Measurements from ENCODE around the gene CACNA1E.
"Not testable (repeated sequence)": the region's sequence is repeated elsewhere in the genome, so short reads cannot be mapped to it uniquely, and the experiment has no call there.

CACNA1E gene

DNA sequence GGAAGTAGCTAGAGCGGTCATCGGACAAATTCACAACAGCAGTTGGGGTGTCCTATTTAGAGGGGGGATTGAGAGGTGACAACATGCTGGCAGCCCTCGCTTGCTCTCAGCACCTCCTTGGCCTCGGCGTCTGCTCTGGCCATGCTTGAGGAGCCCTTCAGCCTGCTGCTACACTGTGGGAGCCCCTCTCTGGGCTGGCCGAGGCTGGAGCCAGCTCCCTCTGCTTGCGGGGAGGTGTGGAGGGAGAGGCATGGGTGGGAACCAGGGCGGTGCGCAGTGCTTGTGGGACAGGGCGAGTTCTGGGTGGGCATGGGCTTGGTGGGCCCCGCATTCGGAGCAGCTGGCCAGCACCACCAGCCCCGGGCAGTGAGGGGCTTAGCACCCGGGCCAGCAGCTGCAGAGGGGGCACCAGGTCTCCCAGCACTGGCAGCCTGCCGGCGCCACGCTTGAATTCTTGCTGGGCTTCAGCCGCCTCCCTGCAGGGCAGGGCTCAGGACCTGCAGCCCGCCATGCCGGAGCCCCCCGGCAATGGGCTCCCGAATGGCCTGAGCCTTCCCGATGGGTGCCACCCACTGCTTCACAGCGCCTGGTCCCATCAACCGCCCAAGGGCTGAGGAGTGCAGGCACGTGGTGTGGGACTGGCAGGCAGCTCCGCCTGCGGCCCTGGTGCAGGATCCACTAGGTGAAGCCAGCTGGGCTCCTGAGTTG is 349.0 kb downstream of the CACNA1E start:
- H3K14ac ChIP-seq (ENCODE audit: low read length); H2AFZ ChIP-seq (ENCODE audit: insufficient read depth, low read length, poor library complexity); H3K79me1 ChIP-seq (ENCODE audit: low read length); H2BK120ac ChIP-seq (ENCODE audit: insufficient read depth, low read length, poor library complexity); H3K27ac ChIP-seq (ENCODE audit: low read depth, low read length); H4K91ac ChIP-seq (ENCODE audit: low read depth, low read length); H3K18ac ChIP-seq (ENCODE audit: low read length); H4K8ac ChIP-seq (ENCODE audit: low read depth, low read length); H3K79me2 ChIP-seq (ENCODE audit: control insufficient read depth, insufficient read depth, low read length, poor library complexity); H4K12ac ChIP-seq (ENCODE audit: low read depth, low read length); H2BK5ac ChIP-seq (ENCODE audit: low read depth, low read length, poor library complexity); H3K27me3 ChIP-seq (ENCODE audit: insufficient read depth, low read length); DNase-seq; H2BK12ac ChIP-seq (ENCODE audit: low read length); H3K4ac ChIP-seq (ENCODE audit: low read depth, low read length); H3K9me3 ChIP-seq (ENCODE audit: insufficient read depth, low read depth, low read length); H3K4me2 ChIP-seq (ENCODE audit: low read length); H3K4me3 ChIP-seq (ENCODE audit: low read depth, low read length); H3K9ac ChIP-seq (ENCODE audit: low read length); H3K23ac ChIP-seq (ENCODE audit: low read length); H3K36me3 ChIP-seq (ENCODE audit: control insufficient read depth in 1 of 2, insufficient read depth in 2 of 2, low read length in 2 of 2); H3K4me1 ChIP-seq (ENCODE audit: control insufficient read depth in 1 of 2, insufficient read depth in 2 of 2, low read length in 2 of 2); H2AK5ac ChIP-seq (ENCODE audit: low read length): not testable (repeated sequence)
- WGBS (ENCODE audit: extremely low coverage, insufficient coverage, insufficient read length): no CpG with 5 or more reads among the region's 28 CpGs

DNA sequence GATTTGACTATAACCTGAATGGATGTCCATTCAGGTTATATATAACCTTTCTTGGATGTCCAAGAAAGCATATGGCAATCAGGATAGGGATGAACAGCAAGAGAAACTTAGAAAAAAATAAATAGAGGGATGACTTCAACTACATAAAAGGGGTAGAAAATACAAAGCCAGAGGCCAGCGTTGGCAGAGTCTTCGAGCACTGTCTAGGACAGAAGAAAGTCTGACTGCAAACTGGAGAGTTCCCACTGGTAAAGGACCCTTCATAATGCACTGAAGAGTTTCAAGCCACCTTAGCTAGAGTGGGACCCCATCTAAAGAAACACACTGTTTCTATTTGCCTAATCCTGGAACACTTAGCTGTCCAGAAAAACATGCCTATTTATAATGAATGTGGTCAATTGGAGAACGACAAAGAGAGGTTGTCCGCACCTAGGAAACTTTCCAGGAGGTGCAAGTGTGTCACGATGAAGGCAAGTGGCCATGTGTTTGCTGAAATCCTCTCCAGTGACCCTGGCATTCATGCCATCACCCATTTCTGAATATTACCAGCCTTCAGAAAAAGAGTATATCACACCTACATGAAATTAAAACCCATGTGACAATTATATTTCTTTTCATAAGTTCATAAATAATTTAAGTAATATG is 362.8 kb downstream of the CACNA1E start:
- no peaks in the 10 kb centered on the region for H3K79me1 ChIP-seq (ENCODE audit: low read length)
- H3K18ac ChIP-seq (ENCODE audit: low read length): no peak overlapping the region
- H2BK120ac ChIP-seq (ENCODE audit: insufficient read depth, low read length, poor library complexity): no peak overlapping the region
- no peak overlapping the region for H2AFZ ChIP-seq (ENCODE audit: insufficient read depth, low read length, poor library complexity)
- no peak overlapping the region for H4K12ac ChIP-seq (ENCODE audit: low read depth, low read length)
- no peaks in the 10 kb centered on the region for H3K79me2 ChIP-seq (ENCODE audit: control insufficient read depth, insufficient read depth, low read length, poor library complexity)
- no peak overlapping the region for H3K4me2 ChIP-seq (ENCODE audit: low read length)
- no peaks in the 10 kb centered on the region for H3K9me3 ChIP-seq (ENCODE audit: insufficient read depth, low read depth, low read length)
- H3K9ac ChIP-seq (ENCODE audit: low read length): no peak overlapping the region
- H3K4me3 ChIP-seq (ENCODE audit: low read depth, low read length): no peak overlapping the region
- H3K23ac ChIP-seq (ENCODE audit: low read length): no peak overlapping the region
- no peaks in the 10 kb centered on the region for H3K27me3 ChIP-seq (ENCODE audit: insufficient read depth, low read length)
- H2BK5ac ChIP-seq (ENCODE audit: low read depth, low read length, poor library complexity): no peak overlapping the region
- WGBS (ENCODE audit: extremely low coverage, insufficient coverage, insufficient read length): no CpG with 5 or more reads among the region's 5 CpGs
- H3K36me3 ChIP-seq (ENCODE audit: control insufficient read depth in 1 of 2, insufficient read depth in 2 of 2, low read length in 2 of 2): no peaks in the 10 kb centered on the region
- no peak overlapping the region for H3K27ac ChIP-seq (ENCODE audit: low read depth, low read length)
- H3K4ac ChIP-seq (ENCODE audit: low read depth, low read length): no peak overlapping the region
- no peak overlapping the region for H3K14ac ChIP-seq (ENCODE audit: low read length)
- no peak overlapping the region for H2AK5ac ChIP-seq (ENCODE audit: low read length)
- no peak overlapping the region for H2BK12ac ChIP-seq (ENCODE audit: low read length)
- no peak overlapping the region for H4K8ac ChIP-seq (ENCODE audit: low read depth, low read length)
- H4K91ac ChIP-seq (ENCODE audit: low read depth, low read length): no peak overlapping the region
- no peaks in the 10 kb centered on the region for H3K4me1 ChIP-seq (ENCODE audit: control insufficient read depth in 1 of 2, insufficient read depth in 2 of 2, low read length in 2 of 2)
- DNase-seq: no peak

DNA sequence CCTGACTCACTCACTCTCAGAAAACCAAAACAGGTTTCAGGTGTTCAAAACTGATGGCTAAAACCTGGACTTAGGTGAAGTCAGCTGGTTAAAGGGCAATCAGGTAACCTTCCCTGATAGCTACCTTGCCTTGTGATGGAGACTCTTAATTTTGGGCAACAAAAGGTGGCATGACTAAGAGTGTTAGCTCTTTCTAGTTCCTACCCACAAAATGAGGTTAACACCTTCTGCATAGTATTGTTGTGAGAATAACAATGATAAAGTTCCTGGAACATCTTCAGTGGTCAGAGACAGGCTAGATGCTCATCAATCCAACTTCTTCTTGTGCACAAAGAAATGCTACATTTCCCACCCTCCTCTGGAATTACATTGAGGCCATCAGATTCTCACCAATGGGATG is 363.4 kb downstream of the CACNA1E start:
- H4K8ac ChIP-seq (ENCODE audit: low read depth, low read length): no peak overlapping the region
- H2AFZ ChIP-seq (ENCODE audit: insufficient read depth, low read length, poor library complexity): no peak overlapping the region
- H3K4ac ChIP-seq (ENCODE audit: low read depth, low read length): no peak overlapping the region
- no peak overlapping the region for H3K14ac ChIP-seq (ENCODE audit: low read length)
- H2AK5ac ChIP-seq (ENCODE audit: low read length): no peak overlapping the region
- no peak overlapping the region for H3K4me2 ChIP-seq (ENCODE audit: low read length)
- no peak overlapping the region for H3K4me3 ChIP-seq (ENCODE audit: low read depth, low read length)
- H2BK5ac ChIP-seq (ENCODE audit: low read depth, low read length, poor library complexity): no peak overlapping the region
- no peak overlapping the region for H2BK120ac ChIP-seq (ENCODE audit: insufficient read depth, low read length, poor library complexity)
- no peaks in the 10 kb centered on the region for H3K4me1 ChIP-seq (ENCODE audit: control insufficient read depth in 1 of 2, insufficient read depth in 2 of 2, low read length in 2 of 2)
- DNase-seq: no peak
- H3K18ac ChIP-seq (ENCODE audit: low read length): no peak overlapping the region
- H3K79me1 ChIP-seq (ENCODE audit: low read length): no peaks in the 10 kb centered on the region
- no peak overlapping the region for H2BK12ac ChIP-seq (ENCODE audit: low read length)
- H4K12ac ChIP-seq (ENCODE audit: low read depth, low read length): no peak overlapping the region
- no peak overlapping the region for H3K9ac ChIP-seq (ENCODE audit: low read length)
- H3K9me3 ChIP-seq (ENCODE audit: insufficient read depth, low read depth, low read length): no peaks in the 10 kb centered on the region
- no peak overlapping the region for H3K23ac ChIP-seq (ENCODE audit: low read length)
- no peaks in the 10 kb centered on the region for H3K27me3 ChIP-seq (ENCODE audit: insufficient read depth, low read length)
- no peak overlapping the region for H4K91ac ChIP-seq (ENCODE audit: low read depth, low read length)
- no peaks in the 10 kb centered on the region for H3K79me2 ChIP-seq (ENCODE audit: control insufficient read depth, insufficient read depth, low read length, poor library complexity)
- no peak overlapping the region for H3K27ac ChIP-seq (ENCODE audit: low read depth, low read length)
- no peaks in the 10 kb centered on the region for H3K36me3 ChIP-seq (ENCODE audit: control insufficient read depth in 1 of 2, insufficient read depth in 2 of 2, low read length in 2 of 2)

- Histone ChIP-seq H3K36me3 (ENCODE audit: control insufficient read depth in 1 of 2, insufficient read depth in 2 of 2, low read length in 2 of 2) (no peaks in the 10 kb centered on the region), H2AFZ (ENCODE audit: insufficient read depth, low read length, poor library complexity) (no peak overlapping the region), H4K8ac (ENCODE audit: low read depth, low read length) (no peak overlapping the region), H3K14ac (ENCODE audit: low read length) (no peak overlapping the region), H2BK5ac (ENCODE audit: low read depth, low read length, poor library complexity) (no peak overlapping the region), H2BK12ac (ENCODE audit: low read length) (no peak overlapping the region), H3K23ac (ENCODE audit: low read length) (no peak overlapping the region), H3K9me3 (ENCODE audit: insufficient read depth, low read depth, low read length) (no peaks in the 10 kb centered on the region), H3K4ac (ENCODE audit: low read depth, low read length) (no peak overlapping the region), H3K18ac (ENCODE audit: low read length) (no peak overlapping the region), H3K27ac (ENCODE audit: low read depth, low read length) (no peak overlapping the region), H3K27me3 (ENCODE audit: insufficient read depth, low read length) (no peaks in the 10 kb centered on the region), H2BK120ac (ENCODE audit: insufficient read depth, low read length, poor library complexity) (no peak overlapping the region), H3K79me1 (ENCODE audit: low read length) (no peaks in the 10 kb centered on the region), H3K4me3 (ENCODE audit: low read depth, low read length) (no peak overlapping the region), H3K9ac (ENCODE audit: low read length) (no peak overlapping the region), H2AK5ac (ENCODE audit: low read length) (no peak overlapping the region), H4K12ac (ENCODE audit: low read depth, low read length) (no peak overlapping the region), H3K4me2 (ENCODE audit: low read length) (no peak overlapping the region), H3K79me2 (ENCODE audit: control insufficient read depth, insufficient read depth, low read length, poor library complexity) (no peaks in the 10 kb centered on the region), H3K4me1 (ENCODE audit: control insufficient read depth in 1 of 2, insufficient read depth in 2 of 2, low read length in 2 of 2) (no peaks in the 10 kb centered on the region), H4K91ac (ENCODE audit: low read depth, low read length) (no peak overlapping the region)
- no peak for DNase-seq
- no CpG with 5 or more reads among the region's 4 CpGs for WGBS (ENCODE audit: extremely low coverage, insufficient coverage, insufficient read length)
Observed at GRCh38 chr1:181849071-181849470, 365.8 kb downstream of the CACNA1E start.
